SU-DHL-6 (cell line): ENCODE measurements around the gene GRID1.

Experiments used
- H2AFZ ChIP-seq: fragments of 200-600 bp; sonication (generic); 2 replicates; pipeline ENCODE4 v1.6.1; 2014; ENCODE audit warnings: low read depth, mild to moderate bottlenecking, moderate library complexity, mixed read lengths, antibody characterized with exemption, low read length; ENCODE audit not compliant: severe bottlenecking
- H3F3A ChIP-seq: fragments of 200-600 bp; shearing (Covaris generic); 2 replicates; pipeline ENCODE4 v1.6.0; 2016; ENCODE audit warnings: antibody characterized with exemption, mild to moderate bottlenecking; ENCODE audit not compliant: insufficient read depth
- H3K27ac ChIP-seq: fragments of 200-600 bp; sonication (generic); 2 replicates; pipeline ENCODE4 v1.5.1; 2016; ENCODE audit warnings: low read depth, mild to moderate bottlenecking, low read length, moderate library complexity, mixed read lengths
- H3K27me3 ChIP-seq: fragments of 200-600 bp; sonication (generic), shearing (Covaris generic); 2 replicates; pipeline ENCODE4 v1.6.0; 2014; ENCODE audit warnings: mild to moderate bottlenecking, low read length
- H3K36me3 ChIP-seq: fragments of 200-600 bp; sonication (generic); 2 replicates; pipeline ENCODE4 v1.6.1; 2014; ENCODE audit warnings: mild to moderate bottlenecking, low read length, mixed read lengths
- H3K4me2 ChIP-seq: fragments of 300-600, 200-600 bp; shearing (Covaris generic), sonication (generic); 2 replicates; pipeline ENCODE4 v1.6.0; 2014; ENCODE audit warnings: low read length, low read depth, mild to moderate bottlenecking; ENCODE audit not compliant: poor library complexity, severe bottlenecking
- H3K4me3 ChIP-seq: fragments of 200-600 bp; sonication (generic); 2 replicates; pipeline ENCODE4 v1.5.1; 2014; ENCODE audit warnings: antibody characterized with exemption, low read length, mild to moderate bottlenecking, mixed read lengths; ENCODE audit not compliant: insufficient read depth, poor library complexity, severe bottlenecking
- H3K79me2 ChIP-seq: fragments of 200-600 bp; sonication (generic); 2 replicates; pipeline ENCODE4 v1.6.1; 2014; ENCODE audit warnings: mild to moderate bottlenecking, low read length, moderate library complexity; ENCODE audit not compliant: insufficient read depth
- H3K9ac ChIP-seq: fragments of 200-600 bp; sonication (generic); 2 replicates; pipeline ENCODE4 v1.7.0; 2014; ENCODE audit warnings: mild to moderate bottlenecking, low read length
- H3K9me2 ChIP-seq: fragments of 200-600 bp; sonication (generic); replicated peaks from 2 replicates; pipeline ENCODE4 v1.6.1; 2014; ENCODE audit warnings: low read length; ENCODE audit not compliant: insufficient read depth
- H3K9me3 ChIP-seq: fragments of 200-600 bp; sonication (generic); 2 replicates; pipeline ENCODE4 v1.6.1; 2014; ENCODE audit warnings: low read length, mixed read lengths; ENCODE audit not compliant: insufficient read depth
- H4K20me1 ChIP-seq: fragments of 200-600 bp; sonication (generic); 2 replicates; pipeline ENCODE4 v1.6.1; 2014; ENCODE audit warnings: low read depth, mild to moderate bottlenecking, antibody characterized with exemption, low read length, moderate library complexity, mixed read lengths
- EZH2phosphoT487 ChIP-seq: fragments of 200-600 bp; sonication (generic), shearing (Covaris generic); conservative IDR thresholded peaks from 2 replicates; pipeline ENCODE4 v1.6.1; 2018; ENCODE audit warnings: mild to moderate bottlenecking, antibody characterized with exemption, low read length, moderate library complexity, mixed read lengths
- TF ChIP-seq, protein P1 (sequence below): fragments of 200-600 bp; sonication (generic); IDR thresholded peaks from one replicate; pipeline ENCODE4 v1.5.1; 2017; ENCODE audit warnings: antibody characterized with exemption, mild to moderate bottlenecking, low read length, moderate library complexity; ENCODE audit not compliant: insufficient read depth, poor library complexity, severe bottlenecking

Gene GRID1

DNA sequence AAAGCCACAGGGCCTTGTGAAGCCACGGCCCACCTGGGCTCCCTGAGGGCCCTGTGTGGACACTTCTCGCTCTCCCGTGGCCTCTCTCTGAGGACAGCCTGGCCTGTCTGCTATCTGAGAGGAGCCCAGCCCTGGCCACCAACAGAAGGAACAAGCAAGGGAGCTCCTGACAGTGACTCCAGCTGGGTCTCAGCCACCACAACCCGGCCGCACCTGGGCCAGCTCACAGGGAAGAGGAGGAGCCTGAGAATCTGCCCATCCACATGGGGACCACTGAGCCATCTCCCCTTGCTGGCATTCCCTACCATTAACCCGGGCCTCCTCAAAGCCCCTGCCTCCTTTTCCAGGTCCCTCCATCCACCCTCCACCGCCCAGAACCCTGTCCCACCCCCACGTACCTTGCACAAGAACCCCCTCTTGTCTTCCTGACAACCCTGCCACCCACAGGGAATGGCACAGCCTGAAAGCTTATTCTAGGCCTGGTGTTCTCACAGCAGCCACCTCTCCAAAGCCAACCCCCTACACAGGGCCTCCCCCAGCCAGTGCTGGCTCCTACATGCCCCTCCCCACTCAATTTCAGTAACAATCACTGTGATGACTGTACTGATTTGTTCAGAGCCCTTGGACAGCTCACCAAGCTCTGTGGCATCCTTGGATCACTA, 120.2 kb downstream of the GRID1 start:
- Histone ChIP-seq H3K9me3 (no peaks in the 10 kb centered on the region), H3K4me2 (no peak overlapping the region), H3K9ac (no peak overlapping the region), H3K36me3 (no peaks in the 10 kb centered on the region), H3K79me2 (no peaks in the 10 kb centered on the region), H2AFZ (no peak overlapping the region), H4K20me1 (no peaks in the 10 kb centered on the region), H3K27ac (no peak overlapping the region), H3K9me2 (no peaks in the 10 kb centered on the region), H3K27me3 (no peaks in the 10 kb centered on the region), H3F3A (no peaks in the 10 kb centered on the region), H3K4me3 (no peak overlapping the region)
- TF ChIP-seq EZH2phosphoT487: no peak
- TF ChIP-seq, protein P1, sequence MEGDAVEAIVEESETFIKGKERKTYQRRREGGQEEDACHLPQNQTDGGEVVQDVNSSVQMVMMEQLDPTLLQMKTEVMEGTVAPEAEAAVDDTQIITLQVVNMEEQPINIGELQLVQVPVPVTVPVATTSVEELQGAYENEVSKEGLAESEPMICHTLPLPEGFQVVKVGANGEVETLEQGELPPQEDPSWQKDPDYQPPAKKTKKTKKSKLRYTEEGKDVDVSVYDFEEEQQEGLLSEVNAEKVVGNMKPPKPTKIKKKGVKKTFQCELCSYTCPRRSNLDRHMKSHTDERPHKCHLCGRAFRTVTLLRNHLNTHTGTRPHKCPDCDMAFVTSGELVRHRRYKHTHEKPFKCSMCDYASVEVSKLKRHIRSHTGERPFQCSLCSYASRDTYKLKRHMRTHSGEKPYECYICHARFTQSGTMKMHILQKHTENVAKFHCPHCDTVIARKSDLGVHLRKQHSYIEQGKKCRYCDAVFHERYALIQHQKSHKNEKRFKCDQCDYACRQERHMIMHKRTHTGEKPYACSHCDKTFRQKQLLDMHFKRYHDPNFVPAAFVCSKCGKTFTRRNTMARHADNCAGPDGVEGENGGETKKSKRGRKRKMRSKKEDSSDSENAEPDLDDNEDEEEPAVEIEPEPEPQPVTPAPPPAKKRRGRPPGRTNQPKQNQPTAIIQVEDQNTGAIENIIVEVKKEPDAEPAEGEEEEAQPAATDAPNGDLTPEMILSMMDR: no peak

- Histone ChIP-seq H3K9ac (no peak overlapping the region), H3K9me3 (no peaks in the 10 kb centered on the region), H3K27ac (no peak overlapping the region), H3F3A (no peaks in the 10 kb centered on the region), H3K79me2 (no peaks in the 10 kb centered on the region), H3K9me2 (no peaks in the 10 kb centered on the region), H4K20me1 (no peaks in the 10 kb centered on the region), H3K27me3 (no peaks in the 10 kb centered on the region), H3K36me3 (no peaks in the 10 kb centered on the region), H2AFZ (no peak overlapping the region), H3K4me2 (no peak overlapping the region), H3K4me3 (no peak overlapping the region)
- no peak for TF ChIP-seq EZH2phosphoT487
- TF ChIP-seq, protein P1: no peak
Measured at GRCh38 chr10:86245015-86245394, 121.6 kb downstream of the GRID1 start.

DNA sequence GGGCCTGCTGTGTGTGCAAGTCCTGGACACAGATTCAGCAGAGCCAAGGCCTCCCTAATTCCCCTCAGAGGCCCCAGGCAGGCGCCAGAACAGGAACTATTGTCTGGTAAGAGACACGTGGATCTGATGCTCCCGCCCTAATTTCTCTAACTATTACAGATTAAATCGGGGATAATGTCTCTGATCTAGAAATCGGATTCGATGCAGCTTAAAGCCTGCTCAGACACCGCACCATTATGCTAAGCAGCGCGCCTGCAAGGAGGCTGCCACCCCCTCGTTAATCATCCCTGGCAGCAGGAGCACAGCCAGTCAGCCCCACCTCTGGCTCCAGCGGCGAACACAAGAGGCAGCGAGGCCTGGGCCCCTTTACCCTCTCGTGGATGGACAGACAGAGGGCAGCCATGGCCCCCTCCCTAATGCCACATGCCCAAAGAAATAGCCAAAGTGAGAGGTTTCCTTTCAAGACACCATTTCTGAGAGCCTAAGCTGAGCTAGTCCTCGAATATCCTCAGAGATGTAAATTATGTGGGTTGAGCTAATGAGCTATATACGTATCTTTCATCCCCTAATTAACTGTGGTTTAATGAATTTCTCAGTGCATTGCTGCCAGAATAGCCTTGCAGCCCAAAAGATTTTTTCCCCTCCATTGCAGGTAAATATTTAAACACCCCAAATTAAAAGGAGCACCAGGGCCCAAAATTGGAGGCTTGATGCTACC, 122.1 kb downstream of the GRID1 start:
- Histone ChIP-seq H3K9me2 (no peaks in the 10 kb centered on the region), H3F3A (no peaks in the 10 kb centered on the region), H4K20me1 (no peaks in the 10 kb centered on the region), H3K4me2 (no peak overlapping the region), H3K27ac (no peak overlapping the region), H2AFZ (no peak overlapping the region), H3K9me3 (no peaks in the 10 kb centered on the region), H3K9ac (no peak overlapping the region), H3K27me3 (no peaks in the 10 kb centered on the region), H3K79me2 (no peaks in the 10 kb centered on the region), H3K36me3 (no peaks in the 10 kb centered on the region), H3K4me3 (no peak overlapping the region)
- no peak for TF ChIP-seq EZH2phosphoT487
- TF ChIP-seq, protein P1: no peak
